GM13977 (cell line): ENCODE results near the gene PCSK5.

Experiments used
- DNase-seq: peaks from one replicate; pipeline ENCODE4 v3.0.0; 2012; ENCODE audit warnings: low spot score
- in situ Hi-C: fragments of 300-500 bp; cut with MboI; formaldehyde crosslinking; loops from one replicate; pipeline ENCODE4 v1.12.0; 2022; ENCODE audit warnings: low sequenced_read_pairs, low pct_unique_long_range_greater_than_20kb, mixed read lengths, inconsistent platforms; ENCODE audit not compliant: unreplicated experiment
- TF ChIP-seq, protein P1 (sequence below): IDR thresholded peaks from 2 replicates; pipeline ENCODE4 v1.5.1; 2012; ENCODE audit warnings: mild to moderate bottlenecking, control low read depth; ENCODE audit not compliant: insufficient read depth; ENCODE audit errors: extremely low read depth, missing control alignments

PCSK5 gene

DNA sequence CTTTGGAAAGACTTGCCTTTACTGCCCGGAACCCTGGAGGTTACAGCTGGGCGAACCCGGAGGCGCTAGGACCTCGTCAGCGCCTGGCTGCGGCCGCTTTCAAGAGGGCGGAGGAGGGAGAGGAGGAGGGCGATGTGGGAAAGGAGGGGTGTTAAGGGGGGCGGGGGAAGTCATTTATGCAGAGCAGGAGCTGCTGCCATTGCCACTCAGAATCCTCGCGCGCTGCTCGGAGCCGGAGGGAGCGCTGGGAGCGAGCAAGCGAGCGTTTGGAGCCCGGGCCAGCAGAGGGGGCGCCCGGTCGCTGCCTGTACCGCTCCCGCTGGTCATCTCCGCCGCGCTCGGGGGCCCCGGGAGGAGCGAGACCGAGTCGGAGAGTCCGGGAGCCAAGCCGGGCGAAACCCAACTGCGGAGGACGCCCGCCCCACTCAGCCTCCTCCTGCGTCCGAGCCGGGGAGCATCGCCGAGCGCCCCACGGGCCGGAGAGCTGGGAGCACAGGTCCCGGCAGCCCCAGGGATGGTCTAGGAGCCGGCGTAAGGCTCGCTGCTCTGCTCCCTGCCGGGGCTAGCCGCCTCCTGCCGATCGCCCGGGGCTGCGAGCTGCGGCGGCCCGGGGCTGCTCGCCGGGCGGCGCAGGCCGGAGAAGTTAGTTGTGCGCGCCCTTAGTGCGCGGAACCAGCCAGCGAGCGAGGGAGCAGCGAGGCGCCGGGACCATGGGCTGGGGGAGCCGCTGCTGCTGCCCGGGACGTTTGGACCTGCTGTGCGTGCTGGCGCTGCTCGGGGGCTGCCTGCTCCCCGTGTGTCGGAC is at the start of gene PCSK5:
TSS of gene PCSK5 (plus strand) at position 202 of the 805 bp plus-strand sequence. CDS start at position 711, 509 bp downstream.
- TF ChIP-seq, protein P1, sequence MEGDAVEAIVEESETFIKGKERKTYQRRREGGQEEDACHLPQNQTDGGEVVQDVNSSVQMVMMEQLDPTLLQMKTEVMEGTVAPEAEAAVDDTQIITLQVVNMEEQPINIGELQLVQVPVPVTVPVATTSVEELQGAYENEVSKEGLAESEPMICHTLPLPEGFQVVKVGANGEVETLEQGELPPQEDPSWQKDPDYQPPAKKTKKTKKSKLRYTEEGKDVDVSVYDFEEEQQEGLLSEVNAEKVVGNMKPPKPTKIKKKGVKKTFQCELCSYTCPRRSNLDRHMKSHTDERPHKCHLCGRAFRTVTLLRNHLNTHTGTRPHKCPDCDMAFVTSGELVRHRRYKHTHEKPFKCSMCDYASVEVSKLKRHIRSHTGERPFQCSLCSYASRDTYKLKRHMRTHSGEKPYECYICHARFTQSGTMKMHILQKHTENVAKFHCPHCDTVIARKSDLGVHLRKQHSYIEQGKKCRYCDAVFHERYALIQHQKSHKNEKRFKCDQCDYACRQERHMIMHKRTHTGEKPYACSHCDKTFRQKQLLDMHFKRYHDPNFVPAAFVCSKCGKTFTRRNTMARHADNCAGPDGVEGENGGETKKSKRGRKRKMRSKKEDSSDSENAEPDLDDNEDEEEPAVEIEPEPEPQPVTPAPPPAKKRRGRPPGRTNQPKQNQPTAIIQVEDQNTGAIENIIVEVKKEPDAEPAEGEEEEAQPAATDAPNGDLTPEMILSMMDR = no peak
- in situ Hi-C loops = no loop called here
- peak; percentile 77 for DNase-seq

DNA sequence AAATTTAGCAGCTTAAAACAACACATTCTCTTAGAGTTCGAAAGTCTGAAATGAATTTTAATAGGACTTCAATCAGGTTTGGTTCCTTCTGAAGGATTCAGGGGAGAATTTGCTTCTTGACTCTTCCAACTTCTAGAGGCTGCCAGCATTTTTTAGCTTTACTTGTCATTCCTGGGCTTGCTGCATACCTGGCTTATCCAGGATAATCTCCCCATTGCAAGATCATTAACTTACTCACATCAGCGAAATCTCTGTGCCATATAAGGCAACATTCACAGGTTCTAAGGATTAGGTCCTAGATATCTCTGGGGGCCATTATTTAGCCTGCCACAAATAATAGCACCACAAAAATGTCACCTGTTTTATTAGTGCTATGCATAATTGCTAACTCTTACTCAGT is 46.2 kb upstream of the PCSK5 start:
- DNase-seq = no peak
- in situ Hi-C loops = no loop called here
- TF ChIP-seq, protein P1 = no peak

DNA sequence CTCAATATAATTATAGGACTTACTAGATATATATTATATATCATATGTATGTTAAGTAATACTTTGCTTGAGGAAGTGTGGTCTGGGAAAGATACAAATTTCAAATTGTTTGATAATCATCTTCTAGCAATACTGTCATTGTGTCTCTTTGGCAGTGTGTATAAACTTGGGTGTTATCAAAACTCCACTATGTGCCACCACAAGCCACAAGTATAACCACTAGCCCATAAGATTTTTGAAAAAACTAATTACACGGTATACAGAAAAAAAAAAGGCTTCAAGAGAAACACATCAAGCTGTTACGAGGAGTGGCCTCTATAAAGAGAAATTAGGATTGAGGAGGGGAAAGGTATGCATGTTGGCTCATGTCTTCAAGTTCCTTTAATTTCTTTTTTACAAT is 44.7 kb upstream of the PCSK5 start:
- no peak for DNase-seq

DNA sequence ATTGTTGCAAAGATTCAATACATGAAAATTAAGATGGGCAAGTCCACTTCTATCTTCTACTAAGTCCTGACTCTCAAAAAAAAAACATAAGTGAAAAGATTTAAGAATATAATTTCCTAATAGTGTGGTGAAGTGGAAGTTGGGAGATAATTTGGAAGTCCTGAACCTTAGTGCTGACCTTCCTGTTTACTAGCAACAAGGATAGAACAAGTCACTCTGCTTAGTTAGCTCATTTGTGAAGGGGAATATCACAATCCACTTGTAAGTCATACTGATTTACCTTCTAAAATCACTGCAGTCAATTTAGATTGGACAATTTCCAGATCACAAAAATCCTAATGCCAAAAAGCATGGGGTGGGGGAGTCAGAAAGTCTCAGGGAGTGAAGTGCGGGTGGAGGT is 43.4 kb upstream of the PCSK5 start:
- in situ Hi-C loops = no loop called here
- TF ChIP-seq, protein P1 = no peak
- DNase-seq = no peak

More for the DNA sequence above, 44.7 kb upstream of the PCSK5 start:
- in situ Hi-C loops = no loop called here
- TF ChIP-seq, protein P1 = no peak

DNA sequence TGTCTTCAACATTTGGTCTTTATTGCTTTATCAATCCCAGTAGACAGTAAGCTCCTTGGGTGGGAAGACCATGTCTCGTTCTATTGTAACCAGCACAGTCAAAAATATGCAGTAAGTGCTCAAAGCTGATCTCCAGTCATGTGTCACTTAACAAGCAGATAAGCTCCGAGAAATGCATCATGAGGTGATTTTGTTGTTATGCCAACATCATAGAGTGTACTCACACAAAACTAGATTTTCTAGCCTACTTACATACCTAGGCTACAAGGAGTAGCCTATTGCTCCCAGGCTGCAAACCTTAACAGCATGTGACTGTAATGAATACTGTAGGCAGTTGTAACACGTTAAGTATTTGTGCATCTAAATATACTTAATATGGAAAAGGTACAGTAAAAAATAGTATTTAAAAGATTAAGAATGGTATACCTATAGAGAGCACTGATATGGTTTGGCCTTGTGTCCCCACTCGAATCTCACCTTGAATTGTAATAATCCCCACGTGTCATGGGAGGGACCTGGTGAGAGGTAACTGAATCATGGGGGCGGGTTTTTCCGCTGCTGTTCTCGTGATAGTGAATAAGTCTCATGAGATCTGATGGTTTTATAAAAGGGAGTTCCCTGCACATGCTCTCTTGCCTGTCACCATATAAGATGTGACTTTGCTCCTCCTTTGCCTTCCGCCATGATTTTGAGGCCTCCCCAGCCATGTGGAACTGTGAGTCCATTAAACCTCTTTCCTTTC is 39.8 kb upstream of the PCSK5 start:
- in situ Hi-C loops = no loop called here
- DNase-seq = no peak
- TF ChIP-seq, protein P1 = no peak

DNA sequence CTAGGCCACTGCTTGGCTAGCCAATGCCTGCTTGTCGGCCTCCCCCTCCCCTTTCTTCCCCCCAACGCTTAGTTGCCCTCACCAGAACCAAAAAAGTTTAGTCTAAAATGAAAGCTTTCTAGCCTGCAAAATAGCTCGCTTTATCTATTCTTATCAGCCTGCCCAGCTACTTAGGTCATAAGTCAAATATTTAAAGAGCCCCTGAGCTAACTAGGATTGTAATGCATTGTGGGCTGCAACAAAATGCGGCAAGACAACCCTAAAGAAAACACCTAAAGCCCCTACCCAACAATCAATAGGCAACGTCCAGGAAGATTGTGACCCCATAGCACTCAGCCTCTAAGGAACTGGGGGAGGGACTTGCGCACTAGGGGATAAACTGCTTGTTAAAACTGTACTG is 38.6 kb upstream of the PCSK5 start:
- in situ Hi-C loops = no loop called here
- TF ChIP-seq, protein P1 = no peak
- no peak for DNase-seq
